Erythroblast (primary cell): ENCODE measurements around the gene KAT6B.

Experiments
- GATA1 ChIP-seq: IDR thresholded peaks from 2 replicates; pipeline ENCODE4 v1.6.1; 2011; ENCODE audit warnings: low read depth, mild to moderate bottlenecking, control low read depth, low read length, moderate library complexity
- POLR2A ChIP-seq: IDR thresholded peaks from 2 replicates; pipeline ENCODE4 v1.6.1; 2011; ENCODE audit warnings: mild to moderate bottlenecking, low read length

DNA sequence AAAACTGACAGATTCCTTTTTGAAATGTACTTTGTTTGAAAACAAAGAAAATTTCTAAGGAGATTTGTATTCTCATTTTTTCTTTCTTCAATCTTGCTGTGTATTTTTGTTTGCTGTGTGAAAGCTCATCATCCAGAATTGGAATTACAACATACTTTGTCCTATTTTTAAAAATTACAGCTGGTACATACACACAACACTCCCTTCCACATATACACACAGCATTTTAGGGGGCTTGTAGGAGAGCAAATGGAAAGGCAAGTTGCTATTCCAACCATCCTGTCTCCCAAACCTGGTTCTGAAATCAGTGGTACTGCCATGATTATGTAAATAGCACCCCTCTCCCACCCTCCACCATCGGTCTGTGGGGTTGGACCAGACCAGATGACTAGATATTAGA is 184.0 kb downstream of the KAT6B start:
- TF ChIP-seq POLR2A (no peak), GATA1 (no peak)
